Left lung (tissue), 10 donors: Measurements from ENCODE around the gene PSEN1. TPM values are rescaled to one million over a fixed set of nuclear protein-coding genes. Genes with fewer than 3 reads are reported as not detected.

ENCODE experiments used
- ATAC-seq: fragments of 200-7000 bp; cut with Tn5 transposase; one replicate; pipeline ENCODE4 v1.9.1; 2020; ENCODE audit warnings: moderate library complexity
- DNase-seq, 4 donors: peaks; one replicate each; pipeline ENCODE4 v3.0.0-alpha.2; 2013 to 2020
- H3K27ac ChIP-seq, 2 donors: fragments of 200-600 bp; sonication (generic) in 1 of 2; one replicate each; pipeline versions ENCODE4 v1.5.0 to v1.8.0; 2020 to 2021
- H3K27me3 ChIP-seq, 2 donors: fragments of 200-600 bp; sonication (generic) in 1 of 2; one replicate each; pipeline versions ENCODE4 v1.5.0 to v1.8.0; 2020 to 2021
- H3K36me3 ChIP-seq, 2 donors: fragments of 200-600 bp; sonication (generic) in 1 of 2; one replicate each; pipeline versions ENCODE4 v1.5.0 to v1.8.0; 2020 to 2021
- H3K4me1 ChIP-seq, 2 donors: fragments of 200-600 bp; one replicate each; pipeline ENCODE4 v1.8.0; 2021
- H3K4me3 ChIP-seq, 2 donors: fragments of 200-600 bp; sonication (generic) in 1 of 2; one replicate each; pipeline versions ENCODE4 v1.5.0 to v1.8.0; 2020 to 2021; ENCODE audit warnings: mild to moderate bottlenecking in 1 of 2
- H3K9me3 ChIP-seq, 2 donors: fragments of 200-600 bp; sonication (generic) in 1 of 2; one replicate each; pipeline versions ENCODE4 v1.5.0 to v1.8.0; 2020 to 2021
- intact Hi-C, 2 donors: fragments of 100-400 bp; cut with DNase I; formaldehyde crosslinking; loops; one replicate each; pipeline versions ENCODE4 v1.11.2 to v1.14.2; 2022
- polyA plus RNA-seq, 6 donors: library from polyadenylated mRNA; unstranded; fragments of 120-200 nt; gene quantifications; one replicate each; pipeline ENCODE4 v1.2.1, GENCODE V29; 2013; ENCODE audit not compliant: insufficient read length in 6 of 6
- total RNA-seq, 2 donors: library from RNA; stranded (reverse); fragmentation: NEBNext Ultra II Directional; extraction: Animal tissue kit (Norgen Biotek cat#: 25700); gene quantifications; one replicate each; pipeline ENCODE4 v1.2.1, GENCODE V29; 2021
- TF ChIP-seq, protein P1 (sequence below), 2 donors: fragments of 200-600 bp; sonication (generic) in 1 of 2; IDR thresholded peaks; one replicate each; pipeline versions ENCODE4 v1.5.0 to v1.8.0; 2021; ENCODE audit warnings: antibody characterized with exemption in 2 of 2
- donor health status: DM: no; HTN: yes; CAD: no.
- donor health status: DM: no; HTN: no; CAD: no.

Gene PSEN1
- total and polyA plus RNA-seq, 8 donors, result 50.1 to 67.8 (median 54.3) TPM

DNA sequence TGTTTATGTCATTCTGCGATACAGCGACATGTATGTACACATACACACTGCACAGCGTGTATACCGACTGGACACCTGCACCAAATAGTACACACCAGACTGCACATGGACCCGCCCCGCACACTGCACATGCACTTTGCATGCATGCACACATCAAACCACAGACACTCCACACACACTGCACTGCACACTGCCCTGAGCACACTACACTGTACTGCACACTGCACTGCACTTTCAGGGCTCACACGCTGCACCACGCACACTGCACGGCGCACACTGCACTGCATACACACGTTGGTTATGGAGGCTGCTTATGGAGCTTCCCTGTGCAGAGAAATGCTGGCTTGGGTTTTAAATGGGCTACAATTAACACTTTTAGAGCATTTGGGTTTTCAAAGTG, 102.6 kb downstream of the PSEN1 start:
- Histone ChIP-seq H3K27me3 (peaks cover 16 to 83% of the 10 kb centered on the region in 2 donors), H3K9me3 (no peaks in the 10 kb centered on the region), H3K4me1 (peaks cover 28 to 57% of the 10 kb centered on the region in 2 donors), H3K36me3 (no peaks in the 10 kb centered on the region), H3K27ac (no peak overlapping the region), H3K4me3 (peak overlapping the region in 1 of 2 donors; percentile 46)
- intact Hi-C loops, result no loop called here
- TF ChIP-seq, protein P1, sequence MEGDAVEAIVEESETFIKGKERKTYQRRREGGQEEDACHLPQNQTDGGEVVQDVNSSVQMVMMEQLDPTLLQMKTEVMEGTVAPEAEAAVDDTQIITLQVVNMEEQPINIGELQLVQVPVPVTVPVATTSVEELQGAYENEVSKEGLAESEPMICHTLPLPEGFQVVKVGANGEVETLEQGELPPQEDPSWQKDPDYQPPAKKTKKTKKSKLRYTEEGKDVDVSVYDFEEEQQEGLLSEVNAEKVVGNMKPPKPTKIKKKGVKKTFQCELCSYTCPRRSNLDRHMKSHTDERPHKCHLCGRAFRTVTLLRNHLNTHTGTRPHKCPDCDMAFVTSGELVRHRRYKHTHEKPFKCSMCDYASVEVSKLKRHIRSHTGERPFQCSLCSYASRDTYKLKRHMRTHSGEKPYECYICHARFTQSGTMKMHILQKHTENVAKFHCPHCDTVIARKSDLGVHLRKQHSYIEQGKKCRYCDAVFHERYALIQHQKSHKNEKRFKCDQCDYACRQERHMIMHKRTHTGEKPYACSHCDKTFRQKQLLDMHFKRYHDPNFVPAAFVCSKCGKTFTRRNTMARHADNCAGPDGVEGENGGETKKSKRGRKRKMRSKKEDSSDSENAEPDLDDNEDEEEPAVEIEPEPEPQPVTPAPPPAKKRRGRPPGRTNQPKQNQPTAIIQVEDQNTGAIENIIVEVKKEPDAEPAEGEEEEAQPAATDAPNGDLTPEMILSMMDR (IDR thresholded peaks at IDR 0.05), result no peak
- peak; percentile 30 for ATAC-seq
- DNase-seq, result no peak

DNA sequence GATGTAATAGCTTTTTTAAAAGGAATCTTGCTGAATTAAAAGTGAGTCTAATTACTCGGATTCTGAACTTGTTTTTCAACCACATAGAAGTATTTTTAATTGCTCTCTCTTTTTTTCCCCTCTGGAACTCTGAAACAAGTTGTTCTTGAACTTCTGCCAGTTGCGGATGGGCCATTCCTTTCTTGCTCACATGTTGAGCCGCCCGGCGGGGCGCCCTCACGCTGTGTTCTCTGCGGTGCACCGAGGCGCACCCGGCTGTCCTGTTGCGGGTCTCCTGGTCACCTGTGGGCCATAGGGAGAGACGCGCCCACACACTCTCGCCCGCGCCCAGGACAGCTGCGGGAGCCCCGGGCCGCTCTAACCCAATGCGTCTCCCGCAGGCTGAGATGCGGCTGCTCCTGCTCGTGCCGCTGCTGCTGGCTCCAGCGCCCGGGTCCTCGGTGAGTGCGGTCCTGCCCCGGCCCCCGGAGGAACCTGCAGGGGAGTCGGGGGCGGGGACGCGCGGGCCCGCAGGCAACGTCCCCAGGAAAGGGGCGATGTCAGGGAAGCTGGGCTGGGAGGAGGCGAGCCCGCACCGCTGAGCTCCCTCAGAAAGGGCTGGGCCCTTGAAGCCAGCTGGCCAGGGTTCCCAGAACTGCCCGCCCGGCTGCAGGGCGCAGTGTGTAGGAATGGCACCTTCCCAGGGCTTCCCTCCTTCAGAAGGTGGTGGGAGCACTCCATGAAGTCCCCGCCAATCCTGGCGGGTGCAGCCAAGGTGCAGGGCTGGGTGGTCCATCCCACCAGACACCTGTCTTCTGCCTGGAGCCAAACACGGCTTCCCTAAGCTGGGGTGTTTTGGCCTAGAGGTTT, 103.3 kb downstream of the PSEN1 start:
- Histone ChIP-seq H3K4me1 (peaks cover 28 to 57% of the 10 kb centered on the region in 2 donors), H3K27ac (no peak overlapping the region), H3K36me3 (no peaks in the 10 kb centered on the region), H3K27me3 (peaks cover 16 to 83% of the 10 kb centered on the region in 2 donors), H3K9me3 (no peaks in the 10 kb centered on the region), H3K4me3 (peak overlapping the region; percentile 26 to 27)
- intact Hi-C loops, result no loop called here
- TF ChIP-seq, protein P1 (IDR thresholded peaks at IDR 0.05), result no peak
- DNase-seq (peak in 1 of 4 donors; percentile 62), ATAC-seq (peak; percentile 46)

DNA sequence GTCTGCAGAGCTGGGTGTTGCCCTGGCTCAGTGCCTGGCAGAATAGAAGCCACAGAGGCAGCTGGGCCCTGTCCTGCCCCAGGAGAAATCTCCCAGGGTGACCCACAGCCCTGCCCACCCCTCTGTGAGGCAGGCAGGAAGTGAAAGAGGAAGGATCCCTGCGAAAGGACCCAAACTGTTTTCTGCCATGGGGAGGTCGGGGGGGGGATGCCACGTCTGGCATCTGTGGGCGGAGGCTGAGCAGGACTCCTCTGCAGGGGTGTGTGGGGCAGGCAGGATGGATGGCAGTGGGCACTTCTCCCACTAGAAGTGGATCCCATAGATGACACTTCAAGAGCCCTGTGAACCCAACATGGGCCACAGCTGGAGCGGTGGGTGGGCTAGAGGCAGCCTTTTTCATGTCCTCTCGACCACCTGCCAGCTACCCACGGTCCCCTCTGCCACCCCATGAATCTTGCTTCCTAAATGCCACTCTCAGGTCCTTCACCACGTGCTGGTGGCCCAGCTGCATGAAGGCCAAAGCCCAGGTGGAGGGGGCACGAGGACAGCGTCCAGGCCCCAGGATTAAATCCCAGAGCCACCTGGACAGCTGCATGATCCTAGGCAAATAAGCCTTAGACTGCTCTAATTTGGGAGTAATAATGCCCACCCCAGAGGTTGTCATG, 104.6 kb downstream of the PSEN1 start:
- no peaks in the 10 kb centered on the region for H3K9me3 ChIP-seq
- peaks cover 16 to 83% of the 10 kb centered on the region in 2 donors for H3K27me3 ChIP-seq
- H3K27ac ChIP-seq, result no peak overlapping the region
- DNase-seq (peak in 1 of 4 donors; percentile 54), ATAC-seq (no peak)
- H3K4me1 ChIP-seq, result peaks cover 28 to 67% of the 10 kb centered on the region in 2 donors
- TF ChIP-seq, protein P1 (IDR thresholded peaks at IDR 0.05), result no peak
- H3K36me3 ChIP-seq, result no peaks in the 10 kb centered on the region
- H3K4me3 ChIP-seq, result no peak overlapping the region
- intact Hi-C loops, result no loop called here

DNA sequence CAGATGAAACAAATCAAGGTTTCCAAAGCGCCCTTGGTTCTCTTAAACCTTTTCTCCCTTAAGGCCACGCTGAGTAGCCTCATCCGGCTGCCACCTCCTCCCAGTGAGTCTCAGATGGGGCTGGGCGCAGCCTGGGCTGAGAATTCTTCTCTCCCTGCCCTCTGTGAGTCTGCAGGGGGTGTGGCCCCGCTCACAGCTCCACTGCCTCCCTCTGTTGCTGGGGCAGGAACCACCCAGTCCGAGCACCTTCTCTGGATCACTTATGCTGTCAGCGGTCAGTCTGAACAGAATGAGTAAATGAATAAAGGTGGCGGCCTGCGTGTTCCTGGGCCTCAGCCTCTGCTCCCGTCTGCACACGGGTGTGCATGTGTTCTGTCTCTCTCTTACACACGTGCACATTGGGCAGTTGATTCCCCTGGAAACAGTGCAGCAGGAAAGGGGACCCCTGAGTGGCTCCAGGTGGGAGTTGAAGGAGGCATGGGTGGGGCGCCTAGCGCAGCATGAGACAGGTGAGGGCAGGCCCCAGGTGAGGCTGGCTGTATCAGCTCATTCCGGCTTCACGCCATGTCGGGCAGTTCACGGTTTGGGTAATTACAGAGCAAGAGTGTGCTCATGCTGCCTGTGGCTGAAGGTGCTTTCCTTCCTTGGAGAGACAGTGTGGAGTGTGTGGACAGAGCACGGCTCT, 105.3 kb downstream of the PSEN1 start:
- H3K36me3 ChIP-seq, result no peaks in the 10 kb centered on the region
- intact Hi-C loops, result no loop called here
- ATAC-seq, result no peak
- TF ChIP-seq, protein P1 (IDR thresholded peaks at IDR 0.05), result no peak
- no peak overlapping the region for H3K27ac ChIP-seq
- H3K4me3 ChIP-seq, result no peak overlapping the region
- H3K4me1 ChIP-seq, result peaks cover 28 to 64% of the 10 kb centered on the region in 2 donors
- H3K27me3 ChIP-seq, result peaks cover 16 to 80% of the 10 kb centered on the region in 2 donors
- H3K9me3 ChIP-seq, result no peaks in the 10 kb centered on the region
- DNase-seq, result no peak
